Lung microvascular endothelial cell (primary cell): ENCODE data around the gene ACVRL1. TPM values are rescaled to one million over a fixed set of nuclear protein-coding genes. Genes with fewer than 3 reads are reported as not detected.

ENCODE experiments used
- DNase-seq, 2 donors: peaks; one replicate each; pipeline versions ENCODE4 v3.0.0 to v3.0.0-alpha.2; 2010; ENCODE audit warnings: low read depth in 2 of 2
- total RNA-seq: library from RNA; depleted of rRNA; stranded (reverse); fragments of >200 nt; gene quantifications from 2 replicates; pipeline ENCODE4 v1.2.1, GENCODE V29; 2014

ACVRL1 gene
- total RNA-seq, 1 donor from 2014 or later = 393 TPM

DNA sequence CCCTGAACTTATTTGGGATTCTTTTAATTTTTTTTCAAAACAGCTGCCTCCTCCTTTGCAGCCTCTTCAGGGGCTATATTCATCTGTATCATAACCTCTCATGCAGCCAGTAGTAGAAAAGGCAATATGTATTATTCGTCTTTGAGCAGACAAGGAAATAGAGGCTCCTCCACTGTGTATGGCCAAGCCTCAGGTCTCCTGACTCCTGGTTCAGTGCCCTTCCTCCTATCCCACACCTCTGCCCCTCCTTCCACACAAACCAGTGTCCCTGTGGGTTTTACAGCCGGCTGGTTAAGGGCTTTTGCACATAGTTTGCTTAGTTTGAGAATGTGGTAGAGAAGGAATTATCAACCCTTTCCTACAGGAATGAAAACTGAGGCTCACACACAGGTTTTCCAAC, 8.8 kb upstream of the ACVRL1 start:
- DNase-seq = no peak

GRCh38 chr12:51898937-51899336, 8.4 kb upstream of the ACVRL1 start:
- DNase-seq = peak in 1 of 2 donors; percentile 99

DNA sequence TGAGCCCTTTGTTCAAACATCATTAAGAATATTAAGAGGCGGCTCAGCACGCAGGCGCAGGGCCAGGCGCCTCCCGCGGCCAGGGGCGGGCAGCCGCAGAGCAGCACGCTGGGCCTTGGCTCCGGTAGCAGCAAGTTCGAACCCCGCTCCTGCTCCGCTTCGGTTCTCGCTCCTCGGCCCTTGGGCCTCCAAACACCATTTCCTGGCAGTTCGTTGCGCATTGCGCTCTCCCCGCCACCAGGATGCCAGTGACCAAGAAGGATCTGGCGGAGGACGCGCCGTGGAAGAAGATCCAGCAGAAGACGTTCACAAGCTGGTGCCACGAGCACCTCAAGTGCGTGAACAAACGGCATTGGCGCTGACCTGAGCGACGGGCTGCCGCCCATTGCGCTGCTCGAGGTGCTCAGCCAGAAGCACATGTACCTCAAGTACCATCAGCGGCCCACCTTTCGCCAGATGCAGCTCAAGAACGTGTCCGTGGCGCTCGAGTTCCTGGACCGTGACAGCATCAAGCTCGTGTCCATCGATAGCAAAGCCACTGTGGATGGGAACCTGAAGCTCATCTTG, 6.9 kb upstream of the ACVRL1 start:
- no peak for DNase-seq

DNA sequence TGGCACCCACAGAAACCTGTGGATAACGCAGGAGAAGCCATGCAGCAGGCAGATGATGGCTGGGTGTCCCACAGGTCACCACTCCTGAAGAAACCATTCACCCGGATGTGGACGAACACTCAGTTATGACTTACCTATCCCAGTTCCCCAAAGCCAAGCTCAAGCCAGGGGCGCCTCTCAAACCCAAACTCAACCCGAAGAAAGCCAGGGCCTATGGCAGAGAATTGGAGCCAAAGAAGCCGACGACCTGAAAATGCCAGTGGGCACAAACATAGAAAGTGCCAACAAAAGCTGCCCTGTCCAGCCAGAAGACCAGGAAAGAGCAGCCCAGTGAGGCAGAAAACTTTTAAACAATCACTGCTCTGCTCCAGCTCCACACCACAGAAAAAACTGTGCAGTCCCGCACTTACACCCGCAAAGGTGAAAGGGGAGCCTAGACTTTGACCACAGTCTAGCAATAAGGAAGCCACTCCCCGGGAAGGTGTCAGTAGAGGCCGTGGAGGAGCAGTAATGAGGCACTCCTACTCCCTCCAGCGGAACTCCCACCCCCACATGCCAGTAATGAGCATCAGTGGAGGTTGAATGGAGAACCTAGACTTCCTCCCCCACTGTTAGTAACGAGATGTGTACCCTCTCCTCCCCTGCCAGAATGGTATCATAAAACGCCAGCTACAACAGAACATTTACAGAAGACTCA, 6.0 kb upstream of the ACVRL1 start:
- peak in 1 of 2 donors; percentile 72 for DNase-seq

- no peak for DNase-seq
Measured at GRCh38 chr12:51901881-51902280, 5.4 kb upstream of the ACVRL1 start.

- peak in 1 of 2 donors; percentile 80 for DNase-seq
Measured at GRCh38 chr12:51904951-51905470, 2.3 kb upstream of the ACVRL1 start.

- peak; percentile 73 to 96 for DNase-seq
Measured at GRCh38 chr12:51905471-51906429, 1.6 kb upstream of the ACVRL1 start.

GRCh38 chr12:51906430-51907082, 748 bp upstream of the ACVRL1 start:
- peak in 1 of 2 donors; percentile 65 for DNase-seq

- peak in 1 of 2 donors; percentile 50 for DNase-seq
Measured at GRCh38 chr12:51907856-51908425, 637 bp downstream of the ACVRL1 start.

- DNase-seq = peak in 1 of 2 donors; percentile 39
Measured at GRCh38 chr12:51908876-51909592, 1.7 kb downstream of the ACVRL1 start.

DNA sequence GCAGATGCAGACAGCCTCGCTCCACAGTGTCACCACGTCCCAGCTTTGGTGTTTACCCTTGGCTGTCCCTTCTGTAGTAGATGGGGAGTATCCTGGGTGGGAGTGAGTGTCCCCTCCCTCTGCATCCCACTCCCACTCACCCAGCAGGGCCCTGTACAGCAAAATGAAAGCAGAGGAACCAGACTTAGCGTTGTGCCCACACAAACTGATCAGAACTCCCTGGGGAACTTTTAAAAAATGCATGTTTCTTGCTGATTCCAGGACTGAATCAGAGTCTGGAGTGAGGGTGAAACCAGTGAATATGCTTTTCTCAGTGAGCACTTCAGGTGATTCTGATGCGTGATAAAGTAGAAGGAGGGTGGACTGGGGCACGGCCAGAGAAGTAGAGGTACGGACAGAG, 2.9 kb downstream of the ACVRL1 start:
- no peak for DNase-seq

DNA sequence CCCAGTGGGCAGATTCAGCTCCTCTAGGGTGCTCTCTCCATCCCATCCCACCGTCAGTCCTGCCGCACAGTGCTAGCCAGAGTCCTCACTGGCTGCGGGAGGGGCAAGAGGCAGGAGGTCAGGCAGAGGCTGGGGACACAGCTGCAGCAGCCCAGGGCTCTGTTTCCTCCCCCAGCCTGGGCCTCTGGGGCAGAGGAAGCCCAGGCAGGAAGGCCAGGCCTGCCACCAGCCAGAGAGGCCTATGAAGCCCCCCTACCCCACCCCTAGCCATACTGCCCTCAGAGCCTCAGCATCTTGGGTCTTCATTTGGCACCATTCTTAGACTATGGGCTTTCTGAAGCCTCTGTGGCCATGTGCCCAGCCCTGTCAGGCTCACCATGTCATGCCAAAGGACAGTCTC, 3.4 kb downstream of the ACVRL1 start:
- peak; percentile 57 to 65 for DNase-seq

GRCh38 chr12:51911307-51911706, 4.0 kb downstream of the ACVRL1 start:
- no peak for DNase-seq

- DNase-seq = peak; percentile 91 to 95
Measured at GRCh38 chr12:51911788-51912711, 4.7 kb downstream of the ACVRL1 start.

DNA sequence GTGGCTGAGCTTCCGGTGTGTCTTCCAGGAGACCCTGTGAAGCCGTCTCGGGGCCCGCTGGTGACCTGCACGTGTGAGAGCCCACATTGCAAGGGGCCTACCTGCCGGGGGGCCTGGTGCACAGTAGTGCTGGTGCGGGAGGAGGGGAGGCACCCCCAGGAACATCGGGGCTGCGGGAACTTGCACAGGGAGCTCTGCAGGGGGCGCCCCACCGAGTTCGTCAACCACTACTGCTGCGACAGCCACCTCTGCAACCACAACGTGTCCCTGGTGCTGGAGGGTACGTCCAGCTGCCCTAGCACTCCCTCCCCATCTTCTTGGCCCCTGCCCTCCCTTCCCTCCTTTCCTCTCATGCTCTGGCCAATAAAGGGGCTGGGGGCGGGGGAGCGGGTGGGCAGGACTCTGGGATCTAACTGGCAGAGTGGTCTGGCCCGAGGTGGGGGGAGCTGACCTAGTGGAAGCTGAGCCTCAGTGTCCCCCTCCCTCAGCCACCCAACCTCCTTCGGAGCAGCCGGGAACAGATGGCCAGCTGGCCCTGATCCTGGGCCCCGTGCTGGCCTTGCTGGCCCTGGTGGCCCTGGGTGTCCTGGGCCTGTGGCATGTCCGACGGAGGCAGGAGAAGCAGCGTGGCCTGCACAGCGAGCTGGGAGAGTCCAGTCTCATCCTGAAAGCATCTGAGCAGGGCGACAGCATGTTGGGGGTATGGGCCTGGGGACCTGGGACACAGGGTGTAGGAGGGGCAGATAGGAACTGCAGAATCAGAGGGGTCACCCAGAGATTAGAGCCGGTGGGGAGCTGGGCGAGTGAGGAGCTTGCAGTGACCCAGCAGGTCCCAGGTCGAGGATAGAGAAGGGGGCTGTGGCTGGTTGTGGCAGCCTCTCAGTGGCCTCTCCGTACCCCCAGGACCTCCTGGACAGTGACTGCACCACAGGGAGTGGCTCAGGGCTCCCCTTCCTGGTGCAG, 6.0 kb downstream of the ACVRL1 start:
- peak in 1 of 2 donors; percentile 65 for DNase-seq

GRCh38 chr12:51914034-51914923, 7.0 kb downstream of the ACVRL1 start:
- DNase-seq = no peak

- DNase-seq = peak in 1 of 2 donors; percentile 41
Measured at GRCh38 chr12:51915003-51915625, 7.8 kb downstream of the ACVRL1 start.
